ENCODE data around the gene RPLP1.

DNA sequence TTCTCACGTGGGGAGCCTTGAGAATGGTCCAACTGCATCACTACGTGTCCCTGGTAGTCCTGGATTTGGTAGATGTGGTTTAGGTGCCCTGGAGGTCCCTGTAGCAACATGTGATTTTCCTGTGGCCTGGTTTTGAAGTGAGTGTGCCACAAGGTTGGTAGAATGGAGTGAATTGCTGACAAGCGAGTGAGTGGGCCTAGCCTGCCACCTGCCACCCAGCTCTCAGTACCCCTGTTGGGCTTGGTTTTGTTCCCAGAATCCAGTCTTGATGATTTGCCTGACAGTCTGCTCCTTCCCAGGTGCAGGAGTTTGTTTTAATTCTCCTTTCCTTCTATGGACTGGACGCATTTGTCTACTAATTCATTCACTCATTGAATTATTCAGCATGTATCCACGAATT lies 19.4 kb downstream of the RPLP1 start:
- TF ChIP-seq, protein P1, sequence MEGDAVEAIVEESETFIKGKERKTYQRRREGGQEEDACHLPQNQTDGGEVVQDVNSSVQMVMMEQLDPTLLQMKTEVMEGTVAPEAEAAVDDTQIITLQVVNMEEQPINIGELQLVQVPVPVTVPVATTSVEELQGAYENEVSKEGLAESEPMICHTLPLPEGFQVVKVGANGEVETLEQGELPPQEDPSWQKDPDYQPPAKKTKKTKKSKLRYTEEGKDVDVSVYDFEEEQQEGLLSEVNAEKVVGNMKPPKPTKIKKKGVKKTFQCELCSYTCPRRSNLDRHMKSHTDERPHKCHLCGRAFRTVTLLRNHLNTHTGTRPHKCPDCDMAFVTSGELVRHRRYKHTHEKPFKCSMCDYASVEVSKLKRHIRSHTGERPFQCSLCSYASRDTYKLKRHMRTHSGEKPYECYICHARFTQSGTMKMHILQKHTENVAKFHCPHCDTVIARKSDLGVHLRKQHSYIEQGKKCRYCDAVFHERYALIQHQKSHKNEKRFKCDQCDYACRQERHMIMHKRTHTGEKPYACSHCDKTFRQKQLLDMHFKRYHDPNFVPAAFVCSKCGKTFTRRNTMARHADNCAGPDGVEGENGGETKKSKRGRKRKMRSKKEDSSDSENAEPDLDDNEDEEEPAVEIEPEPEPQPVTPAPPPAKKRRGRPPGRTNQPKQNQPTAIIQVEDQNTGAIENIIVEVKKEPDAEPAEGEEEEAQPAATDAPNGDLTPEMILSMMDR (IDR thresholded peaks at IDR 0.05; ENCODE audit: low read depth, low read length, poor library complexity, severe bottlenecking), result no peak
- TF ChIP-seq EZH2phosphoT487 (IDR thresholded peaks at IDR 0.05; ENCODE audit: borderline replicate concordance, low read length), result no peak

Measured in DOHH2 (cell line).